DMS153 treated with DMSO at 0.1 percent for 48 hours (cell line): ENCODE data around the gene PLXNA2.

ENCODE experiments used
- DNase-seq: peaks from one replicate; lab custom pipeline; 2025; ENCODE audit not compliant: unreplicated experiment; lab: John Stamatoyannopoulos, UW

The PLXNA2 gene

GRCh38 chr1:208205216-208206013, 38.8 kb downstream of the PLXNA2 start:
- no peak for DNase-seq

GRCh38 chr1:208204779-208205178, 39.4 kb downstream of the PLXNA2 start:
- DNase-seq = no peak

GRCh38 chr1:208203848-208204609, 40.2 kb downstream of the PLXNA2 start:
- no peak for DNase-seq

GRCh38 chr1:208203127-208203847, 40.9 kb downstream of the PLXNA2 start:
- peak; percentile 99 for DNase-seq

- DNase-seq = peak; percentile 69
These were observed 41.7 kb downstream of the PLXNA2 start for GRCh38 chr1:208202333-208202995.

- no peak for DNase-seq
These were observed 43.0 kb downstream of the PLXNA2 start for GRCh38 chr1:208201229-208201628.

GRCh38 chr1:208200116-208200515, 44.1 kb downstream of the PLXNA2 start:
- DNase-seq = no peak

- no peak for DNase-seq
These were observed 45.9 kb downstream of the PLXNA2 start for GRCh38 chr1:208198236-208198635.

- DNase-seq = no peak
These were observed 49.2 kb downstream of the PLXNA2 start for GRCh38 chr1:208194944-208195343.

GRCh38 chr1:208192995-208193394, 51.2 kb downstream of the PLXNA2 start:
- DNase-seq = no peak

GRCh38 chr1:208190784-208191183, 53.4 kb downstream of the PLXNA2 start:
- no peak for DNase-seq

GRCh38 chr1:208189716-208190115, 54.5 kb downstream of the PLXNA2 start:
- DNase-seq = no peak

- DNase-seq = no peak
These were observed 55.0 kb downstream of the PLXNA2 start for GRCh38 chr1:208189183-208189582.

- DNase-seq = no peak
These were observed 55.6 kb downstream of the PLXNA2 start for GRCh38 chr1:208188607-208189006.

- DNase-seq = no peak
These were observed 56.6 kb downstream of the PLXNA2 start for GRCh38 chr1:208187499-208188041.

- DNase-seq = no peak
These were observed 58.4 kb downstream of the PLXNA2 start for GRCh38 chr1:208185801-208186231.

GRCh38 chr1:208184966-208185654, 59.1 kb downstream of the PLXNA2 start:
- no peak for DNase-seq

GRCh38 chr1:208183977-208184911, 59.9 kb downstream of the PLXNA2 start:
- no peak for DNase-seq
